Stimulated activated naive CD4-positive, alpha-beta T cell treated with Interleukin-2 at 50 U/mL for 16 hours (primary cell): Measurements from ENCODE around the gene INHBB.
"Not testable (repeated sequence)": the region's sequence is repeated elsewhere in the genome, so short reads cannot be mapped to it uniquely, and the experiment has no call there.

ENCODE experiments used
- DNase-seq: peaks from one replicate; lab custom pipeline; 2025; lab: John Stamatoyannopoulos, UW

Gene INHBB

GRCh38 chr2:120316071-120316470, 29.9 kb upstream of the INHBB start:
- no peak for DNase-seq

GRCh38 chr2:120316528-120317179, 29.3 kb upstream of the INHBB start:
- no peak for DNase-seq

- no peak for DNase-seq
These were observed 28.8 kb upstream of the INHBB start for GRCh38 chr2:120317180-120317533.

GRCh38 chr2:120317916-120318315, 28.0 kb upstream of the INHBB start:
- DNase-seq: no peak

GRCh38 chr2:120318626-120319025, 27.3 kb upstream of the INHBB start:
- no peak for DNase-seq

GRCh38 chr2:120319123-120319522, 26.8 kb upstream of the INHBB start:
- DNase-seq: no peak

- DNase-seq: no peak
These were observed 26.1 kb upstream of the INHBB start for GRCh38 chr2:120319686-120320317.

GRCh38 chr2:120320318-120320851, 25.6 kb upstream of the INHBB start:
- no peak for DNase-seq

- not testable (repeated sequence) for DNase-seq
These were observed 24.9 kb upstream of the INHBB start for GRCh38 chr2:120320887-120321556.

- DNase-seq: no peak
These were observed 24.1 kb upstream of the INHBB start for GRCh38 chr2:120321721-120322284.

- DNase-seq: no peak
These were observed 23.6 kb upstream of the INHBB start for GRCh38 chr2:120322329-120322728.

GRCh38 chr2:120323214-120323613, 22.7 kb upstream of the INHBB start:
- no peak for DNase-seq

- DNase-seq: no peak
These were observed 22.0 kb upstream of the INHBB start for GRCh38 chr2:120323807-120324399.

GRCh38 chr2:120324933-120325332, 21.0 kb upstream of the INHBB start:
- no peak for DNase-seq

- DNase-seq: no peak
These were observed 19.9 kb upstream of the INHBB start for GRCh38 chr2:120326066-120326465.

- DNase-seq: no peak
These were observed 14.8 kb upstream of the INHBB start for GRCh38 chr2:120330946-120331822.

GRCh38 chr2:120331903-120332302, 14.0 kb upstream of the INHBB start:
- DNase-seq: no peak

- DNase-seq: no peak
These were observed 13.6 kb upstream of the INHBB start for GRCh38 chr2:120332384-120332783.

GRCh38 chr2:120334068-120334467, 11.9 kb upstream of the INHBB start:
- DNase-seq: no peak

GRCh38 chr2:120336749-120337148, 9.2 kb upstream of the INHBB start:
- DNase-seq: no peak

GRCh38 chr2:120338015-120338414, 7.9 kb upstream of the INHBB start:
- DNase-seq: no peak
